ENCODE results near the gene FTO. TPM values are rescaled to one million over a fixed set of nuclear protein-coding genes. Genes with fewer than 3 reads are reported as not detected.

Gene FTO
- polyA plus RNA-seq, 1 donor from 2014 or later, result 80.1 TPM

GRCh38 chr16:53925107-53925410, 221.1 kb downstream of the FTO start:
- Histone ChIP-seq H3K4me3 (ENCODE audit: low read length) (no peak overlapping the region), H4K20me1 (ENCODE audit: insufficient read depth) (no peaks in the 10 kb centered on the region), H3K4me2 (ENCODE audit: low read length) (no peak overlapping the region), H3K36me3 (ENCODE audit: insufficient read depth, low read length) (no peaks in the 10 kb centered on the region), H3K27ac (ENCODE audit: low read length) (no peak overlapping the region), H3K27me3 (ENCODE audit: insufficient read depth, low read depth, low read length) (no peaks in the 10 kb centered on the region), H3K9me3 (ENCODE audit: low read length) (peaks cover 6% of the 10 kb centered on the region), H2AFZ (ENCODE audit: low read depth, low read length) (no peak overlapping the region), H3K9ac (ENCODE audit: low read length) (no peak overlapping the region), H3K79me2 (replicated peaks; ENCODE audit: insufficient read depth, low read length) (no peaks in the 10 kb centered on the region), H3K9me2 (ENCODE audit: insufficient read depth, low read length) (no peaks in the 10 kb centered on the region), H3F3A (ENCODE audit: insufficient read depth, low read length, poor library complexity, severe bottlenecking) (no peaks in the 10 kb centered on the region)
- TF ChIP-seq RAD21 (conservative IDR thresholded peaks at IDR 0.05) (no peak), SMC3 (conservative IDR thresholded peaks at IDR 0.05; ENCODE audit: poor library complexity) (no peak), MXI1 (conservative IDR thresholded peaks at IDR 0.05; ENCODE audit: poor library complexity, severe bottlenecking) (no peak), EZH2 (IDR thresholded peaks at IDR 0.05; ENCODE audit: borderline replicate concordance, insufficient read depth, low read length, poor library complexity, severe bottlenecking) (no peak), TAF1 (IDR thresholded peaks at IDR 0.05; ENCODE audit: low read depth) (no peak), REST (IDR thresholded peaks at IDR 0.05; ENCODE audit: borderline replicate concordance) (no peak), EP300 (conservative IDR thresholded peaks at IDR 0.05; ENCODE audit: poor library complexity, severe bottlenecking) (no peak), POLR2AphosphoS5 (IDR thresholded peaks at IDR 0.05) (no peak), CTCF (IDR thresholded peaks at IDR 0.05; ENCODE audit: poor library complexity, severe bottlenecking) (no peak)

GRCh38 chr16:53925526-53925925, 221.6 kb downstream of the FTO start:
- H3K4me3 ChIP-seq (ENCODE audit: low read length), result no peak overlapping the region
- H3K9ac ChIP-seq (ENCODE audit: low read length), result no peak overlapping the region
- no peaks in the 10 kb centered on the region for H3F3A ChIP-seq (ENCODE audit: insufficient read depth, low read length, poor library complexity, severe bottlenecking)
- TF ChIP-seq EP300 (conservative IDR thresholded peaks at IDR 0.05; ENCODE audit: poor library complexity, severe bottlenecking), result no peak
- TF ChIP-seq REST (IDR thresholded peaks at IDR 0.05; ENCODE audit: borderline replicate concordance), result no peak
- no peak for TF ChIP-seq SMC3 (conservative IDR thresholded peaks at IDR 0.05; ENCODE audit: poor library complexity)
- TF ChIP-seq CTCF (IDR thresholded peaks at IDR 0.05; ENCODE audit: poor library complexity, severe bottlenecking), result no peak
- TF ChIP-seq MXI1 (conservative IDR thresholded peaks at IDR 0.05; ENCODE audit: poor library complexity, severe bottlenecking), result no peak
- no peak for TF ChIP-seq RAD21 (conservative IDR thresholded peaks at IDR 0.05)
- TF ChIP-seq EZH2 (IDR thresholded peaks at IDR 0.05; ENCODE audit: borderline replicate concordance, insufficient read depth, low read length, poor library complexity, severe bottlenecking), result no peak
- no peak for TF ChIP-seq TAF1 (IDR thresholded peaks at IDR 0.05; ENCODE audit: low read depth)
- TF ChIP-seq POLR2AphosphoS5 (IDR thresholded peaks at IDR 0.05), result no peak
- H3K27ac ChIP-seq (ENCODE audit: low read length), result no peak overlapping the region
- H3K9me3 ChIP-seq (ENCODE audit: low read length), result peaks cover 6% of the 10 kb centered on the region
- H3K9me2 ChIP-seq (ENCODE audit: insufficient read depth, low read length), result no peaks in the 10 kb centered on the region
- no peaks in the 10 kb centered on the region for H3K79me2 ChIP-seq (replicated peaks; ENCODE audit: insufficient read depth, low read length)
- no peak overlapping the region for H2AFZ ChIP-seq (ENCODE audit: low read depth, low read length)
- no peaks in the 10 kb centered on the region for H3K27me3 ChIP-seq (ENCODE audit: insufficient read depth, low read depth, low read length)
- H3K4me2 ChIP-seq (ENCODE audit: low read length), result no peak overlapping the region
- H4K20me1 ChIP-seq (ENCODE audit: insufficient read depth), result no peaks in the 10 kb centered on the region
- H3K36me3 ChIP-seq (ENCODE audit: insufficient read depth, low read length), result no peaks in the 10 kb centered on the region

Measured in neural cell (in vitro differentiated cells).